Measurements from ENCODE around the gene CDCA4. TPM values are rescaled to one million over a fixed set of nuclear protein-coding genes. Genes with fewer than 3 reads are reported as not detected.
A peak's percentile ranks its signal among the peaks of the same experiment; 100 is the strongest.

Gene CDCA4
- polyA plus RNA-seq, 1 donor from 2014 or later, result 5.4 TPM

DNA sequence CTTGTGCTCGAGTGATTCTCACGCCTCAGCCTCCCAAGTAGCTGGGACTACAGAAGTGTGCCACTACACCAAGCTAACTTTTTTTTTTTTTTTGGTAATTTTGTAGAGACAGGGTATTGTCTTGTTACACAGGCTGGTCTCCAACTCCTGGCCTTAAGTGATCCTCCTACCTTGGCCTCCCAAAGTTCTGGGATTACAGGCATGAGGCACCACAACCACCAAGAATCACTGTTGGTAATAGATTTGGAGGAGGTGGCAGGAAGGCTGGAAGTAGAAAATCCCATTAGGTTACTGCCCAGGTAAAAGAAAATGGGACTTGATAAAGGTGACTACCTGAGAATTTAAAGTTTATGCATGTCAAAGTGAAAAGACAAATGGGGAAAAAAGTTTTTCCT, 1.4 kb upstream of the CDCA4 start:
- no peak overlapping the region for H2AFZ ChIP-seq (ENCODE audit: low read depth, low read length)
- H3K36me3 ChIP-seq (ENCODE audit: insufficient read depth, low read length), result no peaks in the 10 kb centered on the region
- no peaks in the 10 kb centered on the region for H3K9me2 ChIP-seq (ENCODE audit: insufficient read depth, low read length)
- peak overlapping the region; percentile 65 for H3K9ac ChIP-seq (ENCODE audit: low read length)
- H3K79me2 ChIP-seq (replicated peaks; ENCODE audit: insufficient read depth, low read length), result peaks cover 22% of the 10 kb centered on the region
- H3K9me3 ChIP-seq (ENCODE audit: low read length), result no peaks in the 10 kb centered on the region
- H4K20me1 ChIP-seq (ENCODE audit: insufficient read depth), result no peaks in the 10 kb centered on the region
- H3K27me3 ChIP-seq (ENCODE audit: insufficient read depth, low read depth, low read length), result no peaks in the 10 kb centered on the region
- H3K27ac ChIP-seq (ENCODE audit: low read length), result no peak overlapping the region
- peaks cover 6% of the 10 kb centered on the region for H3F3A ChIP-seq (ENCODE audit: insufficient read depth, low read length, poor library complexity, severe bottlenecking)
- no peak overlapping the region for H3K4me2 ChIP-seq (ENCODE audit: low read length)
- H3K4me3 ChIP-seq (ENCODE audit: low read length), result peak overlapping the region; percentile 91
- TF ChIP-seq, protein P1, sequence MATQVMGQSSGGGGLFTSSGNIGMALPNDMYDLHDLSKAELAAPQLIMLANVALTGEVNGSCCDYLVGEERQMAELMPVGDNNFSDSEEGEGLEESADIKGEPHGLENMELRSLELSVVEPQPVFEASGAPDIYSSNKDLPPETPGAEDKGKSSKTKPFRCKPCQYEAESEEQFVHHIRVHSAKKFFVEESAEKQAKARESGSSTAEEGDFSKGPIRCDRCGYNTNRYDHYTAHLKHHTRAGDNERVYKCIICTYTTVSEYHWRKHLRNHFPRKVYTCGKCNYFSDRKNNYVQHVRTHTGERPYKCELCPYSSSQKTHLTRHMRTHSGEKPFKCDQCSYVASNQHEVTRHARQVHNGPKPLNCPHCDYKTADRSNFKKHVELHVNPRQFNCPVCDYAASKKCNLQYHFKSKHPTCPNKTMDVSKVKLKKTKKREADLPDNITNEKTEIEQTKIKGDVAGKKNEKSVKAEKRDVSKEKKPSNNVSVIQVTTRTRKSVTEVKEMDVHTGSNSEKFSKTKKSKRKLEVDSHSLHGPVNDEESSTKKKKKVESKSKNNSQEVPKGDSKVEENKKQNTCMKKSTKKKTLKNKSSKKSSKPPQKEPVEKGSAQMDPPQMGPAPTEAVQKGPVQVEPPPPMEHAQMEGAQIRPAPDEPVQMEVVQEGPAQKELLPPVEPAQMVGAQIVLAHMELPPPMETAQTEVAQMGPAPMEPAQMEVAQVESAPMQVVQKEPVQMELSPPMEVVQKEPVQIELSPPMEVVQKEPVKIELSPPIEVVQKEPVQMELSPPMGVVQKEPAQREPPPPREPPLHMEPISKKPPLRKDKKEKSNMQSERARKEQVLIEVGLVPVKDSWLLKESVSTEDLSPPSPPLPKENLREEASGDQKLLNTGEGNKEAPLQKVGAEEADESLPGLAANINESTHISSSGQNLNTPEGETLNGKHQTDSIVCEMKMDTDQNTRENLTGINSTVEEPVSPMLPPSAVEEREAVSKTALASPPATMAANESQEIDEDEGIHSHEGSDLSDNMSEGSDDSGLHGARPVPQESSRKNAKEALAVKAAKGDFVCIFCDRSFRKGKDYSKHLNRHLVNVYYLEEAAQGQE (IDR thresholded peaks at IDR 0.05; ENCODE audit: borderline replicate concordance), result no peak
- TF ChIP-seq EP300 (conservative IDR thresholded peaks at IDR 0.05; ENCODE audit: poor library complexity, severe bottlenecking) (no peak), TAF1 (IDR thresholded peaks at IDR 0.05; ENCODE audit: low read depth) (no peak), POLR2AphosphoS5 (IDR thresholded peaks at IDR 0.05) (no peak), RAD21 (conservative IDR thresholded peaks at IDR 0.05) (no peak), CTCF (IDR thresholded peaks at IDR 0.05; ENCODE audit: poor library complexity, severe bottlenecking) (no peak), EZH2 (IDR thresholded peaks at IDR 0.05; ENCODE audit: borderline replicate concordance, insufficient read depth, low read length, poor library complexity, severe bottlenecking) (no peak), SMC3 (conservative IDR thresholded peaks at IDR 0.05; ENCODE audit: poor library complexity) (no peak), MXI1 (conservative IDR thresholded peaks at IDR 0.05; ENCODE audit: poor library complexity, severe bottlenecking) (no peak)

DNA sequence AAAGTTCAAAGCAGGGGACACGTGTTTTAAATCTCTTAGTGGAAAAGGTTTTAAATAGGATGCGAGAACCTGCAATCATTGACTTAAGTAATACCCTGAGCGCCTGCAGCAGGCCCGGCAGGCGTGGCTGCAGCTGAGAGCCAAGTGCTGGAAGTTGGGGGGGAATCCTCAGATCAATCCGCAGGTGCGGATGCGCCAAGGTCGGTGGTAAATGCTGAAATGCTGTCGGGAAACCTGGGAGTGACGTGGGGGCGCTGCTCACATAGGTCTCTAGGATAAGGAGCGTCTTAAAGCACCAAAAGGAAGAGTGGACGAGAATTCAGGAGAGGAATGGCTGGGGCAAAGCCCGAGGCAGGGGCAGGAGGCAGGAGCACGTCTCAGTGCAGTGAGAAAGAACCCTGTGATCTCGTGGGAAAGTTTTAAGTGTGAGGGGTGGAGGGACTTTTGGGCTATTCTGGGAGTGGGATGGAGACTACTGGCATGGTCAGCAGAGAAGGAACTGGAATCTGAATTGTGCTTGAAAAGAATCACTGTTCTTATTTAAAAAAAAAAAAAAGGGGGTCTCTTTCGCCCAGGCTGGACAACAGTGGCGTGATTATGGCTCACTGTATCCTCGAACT, 883 bp upstream of the CDCA4 start:
- TF ChIP-seq EP300 (conservative IDR thresholded peaks at IDR 0.05; ENCODE audit: poor library complexity, severe bottlenecking) (no peak), RAD21 (conservative IDR thresholded peaks at IDR 0.05) (peak; percentile 60), CTCF (IDR thresholded peaks at IDR 0.05; ENCODE audit: poor library complexity, severe bottlenecking) (peak; percentile 71), MXI1 (conservative IDR thresholded peaks at IDR 0.05; ENCODE audit: poor library complexity, severe bottlenecking) (peak; percentile 99), SMC3 (conservative IDR thresholded peaks at IDR 0.05; ENCODE audit: poor library complexity) (peak; percentile 64), EZH2 (IDR thresholded peaks at IDR 0.05; ENCODE audit: borderline replicate concordance, insufficient read depth, low read length, poor library complexity, severe bottlenecking) (no peak), POLR2AphosphoS5 (IDR thresholded peaks at IDR 0.05) (peak; percentile 14)
- TF ChIP-seq, protein P1 (IDR thresholded peaks at IDR 0.05; ENCODE audit: borderline replicate concordance), result peak; percentile 32
- H3K9me2 ChIP-seq (ENCODE audit: insufficient read depth, low read length), result no peaks in the 10 kb centered on the region
- peak overlapping the region; percentile 30 for H2AFZ ChIP-seq (ENCODE audit: low read depth, low read length)
- peak overlapping the region; percentile 99 for H3K4me2 ChIP-seq (ENCODE audit: low read length)
- peak overlapping the region; percentile 65 for H3K9ac ChIP-seq (ENCODE audit: low read length)
- H3K27ac ChIP-seq (ENCODE audit: low read length), result peak overlapping the region; percentile 36
- no peaks in the 10 kb centered on the region for H3K27me3 ChIP-seq (ENCODE audit: insufficient read depth, low read depth, low read length)
- H3K9me3 ChIP-seq (ENCODE audit: low read length), result no peaks in the 10 kb centered on the region
- H3K79me2 ChIP-seq (replicated peaks; ENCODE audit: insufficient read depth, low read length), result peaks cover 27% of the 10 kb centered on the region
- H4K20me1 ChIP-seq (ENCODE audit: insufficient read depth), result no peaks in the 10 kb centered on the region
- H3F3A ChIP-seq (ENCODE audit: insufficient read depth, low read length, poor library complexity, severe bottlenecking), result peaks cover 6% of the 10 kb centered on the region
- peak overlapping the region; percentile 91 for H3K4me3 ChIP-seq (ENCODE audit: low read length)
- H3K36me3 ChIP-seq (ENCODE audit: insufficient read depth, low read length), result no peaks in the 10 kb centered on the region

All from neural cell (in vitro differentiated cells).